Measurements from ENCODE around the gene SLC6A9. TPM values are rescaled to one million over a fixed set of nuclear protein-coding genes. Genes with fewer than 3 reads are reported as not detected.

Gene SLC6A9
- total and polyA plus RNA-seq, 2 donors from 2014 or later: 2.0 to 12.6 TPM

- H3K4me1 ChIP-seq (ENCODE audit: control insufficient read depth in 2 of 3, insufficient read depth in 2 of 3, low read depth in 1 of 3, low read length in 3 of 3): peaks cover 0 to 44% (median 8%) of the 10 kb centered on the region in 3 donors
These were observed 56.6 kb downstream of the SLC6A9 start, which contains the start of gene ATP6V0B for GRCh38 chr1:43974443-43975248. Gene ATP6V0B (plus strand): TSS chr1:43974960. CDS start chr1:43975041, 81 bp downstream.

GRCh38 chr1:43973981-43974442 is 57.2 kb downstream of the SLC6A9 start:
- FAIRE-seq (no peak), DNase-seq (no peak)
- Histone ChIP-seq H3K4me3 (ENCODE audit: low read length in 3 of 3) (peak overlapping the region; percentile 64 to 81 (median 73)), H3K9me3 (ENCODE audit: control insufficient read depth in 2 of 3, insufficient read depth in 1 of 3, low read length in 3 of 3) (no peaks in the 10 kb centered on the region), H3K36me3 (ENCODE audit: control insufficient read depth in 2 of 3, insufficient read depth in 3 of 3, low read length in 3 of 3) (peaks cover 4 to 26% (median 5%) of the 10 kb centered on the region in 3 donors), H3K27ac (ENCODE audit: low read depth in 2 of 2, low read length in 2 of 2) (peak overlapping the region; percentile 97), H3K9ac (ENCODE audit: low read length in 3 of 3) (peak overlapping the region; percentile 40 to 85 (median 77)), H3K27me3 (ENCODE audit: control insufficient read depth, insufficient read depth, low read length) (no peaks in the 10 kb centered on the region), H3K4me1 (ENCODE audit: control insufficient read depth in 2 of 3, insufficient read depth in 2 of 3, low read depth in 1 of 3, low read length in 3 of 3) (peaks cover 0 to 44% (median 8%) of the 10 kb centered on the region in 3 donors)
- intact Hi-C loops (cut with DNase I): no loop called here
- no peak for TF ChIP-seq CTCF (IDR thresholded peaks at IDR 0.05; ENCODE audit: borderline replicate concordance, extremely low read depth, insufficient read depth)

More at GRCh38 chr1:43974443-43975248, 56.6 kb downstream of the SLC6A9 start, which contains the start of gene ATP6V0B:
- intact Hi-C loops (cut with DNase I): no loop called here
- Histone ChIP-seq H3K9me3 (ENCODE audit: control insufficient read depth in 2 of 3, insufficient read depth in 1 of 3, low read length in 3 of 3) (no peaks in the 10 kb centered on the region), H3K27me3 (ENCODE audit: control insufficient read depth, insufficient read depth, low read length) (no peaks in the 10 kb centered on the region), H3K4me3 (ENCODE audit: low read length in 3 of 3) (peak within 1 kb of the TSS; percentile 64 to 81 (median 73)), H3K36me3 (ENCODE audit: control insufficient read depth in 2 of 3, insufficient read depth in 3 of 3, low read length in 3 of 3) (peaks cover 4 to 26% (median 5%) of the 10 kb centered on the region in 3 donors), H3K27ac (ENCODE audit: low read depth in 2 of 2, low read length in 2 of 2) (peak within 1 kb of the TSS; percentile 97), H3K9ac (ENCODE audit: low read length in 3 of 3) (peak within 1 kb of the TSS; percentile 53 to 88 (median 85))
- DNase-seq: peak; percentile 95 to 99 (median 96)
- no peak for FAIRE-seq
- TF ChIP-seq CTCF (IDR thresholded peaks at IDR 0.05; ENCODE audit: borderline replicate concordance, extremely low read depth, insufficient read depth): peak; percentile 27

- Histone ChIP-seq H3K4me3 (ENCODE audit: low read length in 3 of 3) (no peak overlapping the region), H3K27ac (ENCODE audit: low read depth in 2 of 2, low read length in 2 of 2) (no peak overlapping the region), H3K36me3 (ENCODE audit: control insufficient read depth in 2 of 3, insufficient read depth in 3 of 3, low read length in 3 of 3) (peaks cover 0 to 12% (median 6%) of the 10 kb centered on the region in 3 donors), H3K9ac (ENCODE audit: low read length in 3 of 3) (no peak overlapping the region), H3K4me1 (ENCODE audit: control insufficient read depth in 2 of 3, insufficient read depth in 2 of 3, low read depth in 1 of 3, low read length in 3 of 3) (peaks cover 0 to 31% (median 8%) of the 10 kb centered on the region in 3 donors), H3K27me3 (ENCODE audit: control insufficient read depth, insufficient read depth, low read length) (no peaks in the 10 kb centered on the region), H3K9me3 (ENCODE audit: control insufficient read depth in 2 of 3, insufficient read depth in 1 of 3, low read length in 3 of 3) (no peaks in the 10 kb centered on the region)
- intact Hi-C loops (cut with DNase I): no loop called here
- no peak for TF ChIP-seq CTCF (IDR thresholded peaks at IDR 0.05; ENCODE audit: borderline replicate concordance, extremely low read depth, insufficient read depth)
- FAIRE-seq (no peak), DNase-seq (no peak)
These were observed 59.8 kb downstream of the SLC6A9 start for GRCh38 chr1:43971336-43971980.

All from kidney (tissue), 14 donors.